GM12801 (cell line): ENCODE results near the gene ADGRL3.

ENCODE experiments used
- TF ChIP-seq, protein P1 (sequence below): IDR thresholded peaks from one replicate; pipeline ENCODE4 v1.5.1; 2011; ENCODE audit warnings: control low read depth; ENCODE audit not compliant: insufficient read length; ENCODE audit errors: extremely low read depth

Gene ADGRL3

GRCh38 chr4:61445374-61446063 is 245.4 kb downstream of the ADGRL3 start:
- TF ChIP-seq, protein P1, sequence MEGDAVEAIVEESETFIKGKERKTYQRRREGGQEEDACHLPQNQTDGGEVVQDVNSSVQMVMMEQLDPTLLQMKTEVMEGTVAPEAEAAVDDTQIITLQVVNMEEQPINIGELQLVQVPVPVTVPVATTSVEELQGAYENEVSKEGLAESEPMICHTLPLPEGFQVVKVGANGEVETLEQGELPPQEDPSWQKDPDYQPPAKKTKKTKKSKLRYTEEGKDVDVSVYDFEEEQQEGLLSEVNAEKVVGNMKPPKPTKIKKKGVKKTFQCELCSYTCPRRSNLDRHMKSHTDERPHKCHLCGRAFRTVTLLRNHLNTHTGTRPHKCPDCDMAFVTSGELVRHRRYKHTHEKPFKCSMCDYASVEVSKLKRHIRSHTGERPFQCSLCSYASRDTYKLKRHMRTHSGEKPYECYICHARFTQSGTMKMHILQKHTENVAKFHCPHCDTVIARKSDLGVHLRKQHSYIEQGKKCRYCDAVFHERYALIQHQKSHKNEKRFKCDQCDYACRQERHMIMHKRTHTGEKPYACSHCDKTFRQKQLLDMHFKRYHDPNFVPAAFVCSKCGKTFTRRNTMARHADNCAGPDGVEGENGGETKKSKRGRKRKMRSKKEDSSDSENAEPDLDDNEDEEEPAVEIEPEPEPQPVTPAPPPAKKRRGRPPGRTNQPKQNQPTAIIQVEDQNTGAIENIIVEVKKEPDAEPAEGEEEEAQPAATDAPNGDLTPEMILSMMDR = no peak

- TF ChIP-seq, protein P1 = no peak
Measured at GRCh38 chr4:61446941-61447340, 246.8 kb downstream of the ADGRL3 start.

DNA sequence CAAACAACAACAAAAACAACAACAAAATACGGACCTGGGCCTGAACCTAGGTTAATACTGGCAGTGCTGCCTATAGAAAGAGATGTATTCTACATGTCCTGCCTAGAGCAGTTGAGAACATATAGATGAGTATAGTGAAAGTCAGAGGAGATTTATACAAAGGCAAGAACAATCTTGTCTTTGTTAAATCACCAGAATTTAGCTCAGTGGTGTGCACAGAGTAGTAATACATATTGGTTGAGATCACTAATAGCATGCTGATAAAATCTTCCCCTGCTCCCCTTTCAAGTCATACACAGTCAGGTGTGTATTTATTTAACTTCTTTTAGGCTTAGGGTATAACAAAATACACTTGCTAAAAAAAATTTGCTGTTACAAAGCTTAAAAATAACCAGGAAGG is 247.8 kb downstream of the ADGRL3 start:
- TF ChIP-seq, protein P1 = no peak

DNA sequence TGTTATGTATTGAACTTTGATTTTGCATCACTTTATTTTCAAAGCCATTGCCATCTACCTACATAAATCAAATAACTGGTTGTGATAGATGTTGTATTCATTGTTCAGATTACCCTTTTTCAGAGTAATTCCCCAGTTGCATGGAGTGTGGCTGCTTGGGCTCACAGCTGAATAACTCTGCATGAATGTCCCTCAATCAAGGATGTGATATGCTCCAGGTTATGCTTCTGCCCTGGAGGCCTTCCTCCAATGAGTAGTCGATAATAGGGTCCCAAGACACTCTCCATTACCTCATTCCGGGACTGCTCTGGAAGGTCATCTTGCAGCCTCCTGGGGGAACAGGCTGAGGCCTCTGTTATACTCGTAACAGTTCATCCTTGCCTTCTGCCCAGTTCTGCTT is 251.8 kb downstream of the ADGRL3 start:
- TF ChIP-seq, protein P1 = no peak

- TF ChIP-seq, protein P1 = no peak
Measured at GRCh38 chr4:61461956-61462355, 261.8 kb downstream of the ADGRL3 start.

DNA sequence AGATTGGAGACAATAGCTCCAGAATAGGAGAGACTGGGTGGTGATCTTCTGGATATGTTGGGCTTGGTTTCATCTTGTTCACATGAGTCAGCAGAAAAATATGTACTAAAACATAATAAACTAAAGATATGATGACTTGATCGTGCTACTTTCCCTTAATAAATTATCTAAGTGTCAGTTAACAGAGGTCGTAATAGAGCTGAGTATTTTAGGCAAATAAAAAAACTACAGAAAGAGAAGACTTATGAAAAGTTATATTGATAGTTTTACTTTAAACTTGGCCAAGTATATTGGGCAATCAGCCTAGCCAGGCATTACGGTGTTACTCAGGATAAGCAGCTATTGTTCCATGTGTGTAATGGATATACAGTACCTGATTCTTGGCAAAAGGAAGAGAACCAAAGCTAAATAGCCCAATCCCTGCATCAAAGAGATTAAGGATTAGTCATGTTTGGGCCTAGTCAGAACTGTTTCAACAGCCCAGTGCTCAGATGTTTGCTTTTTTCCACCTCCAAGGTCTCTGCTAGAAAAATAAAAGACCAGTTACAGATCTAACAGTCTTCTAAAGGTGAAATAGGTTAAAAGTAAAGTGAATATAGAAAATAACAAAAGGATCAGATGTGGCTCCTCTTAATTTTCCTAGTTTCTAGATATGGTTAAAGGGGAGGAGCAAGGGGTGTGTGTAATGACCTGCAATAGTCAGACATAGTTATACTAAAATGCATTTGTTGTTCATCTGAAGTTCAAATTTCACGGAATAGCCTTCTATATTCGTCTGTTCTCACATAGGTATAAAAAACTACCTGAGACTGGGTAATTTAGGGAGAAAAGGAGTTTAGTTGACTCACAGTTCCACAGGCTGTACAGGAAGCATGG is 262.6 kb downstream of the ADGRL3 start:
- TF ChIP-seq, protein P1 = no peak

DNA sequence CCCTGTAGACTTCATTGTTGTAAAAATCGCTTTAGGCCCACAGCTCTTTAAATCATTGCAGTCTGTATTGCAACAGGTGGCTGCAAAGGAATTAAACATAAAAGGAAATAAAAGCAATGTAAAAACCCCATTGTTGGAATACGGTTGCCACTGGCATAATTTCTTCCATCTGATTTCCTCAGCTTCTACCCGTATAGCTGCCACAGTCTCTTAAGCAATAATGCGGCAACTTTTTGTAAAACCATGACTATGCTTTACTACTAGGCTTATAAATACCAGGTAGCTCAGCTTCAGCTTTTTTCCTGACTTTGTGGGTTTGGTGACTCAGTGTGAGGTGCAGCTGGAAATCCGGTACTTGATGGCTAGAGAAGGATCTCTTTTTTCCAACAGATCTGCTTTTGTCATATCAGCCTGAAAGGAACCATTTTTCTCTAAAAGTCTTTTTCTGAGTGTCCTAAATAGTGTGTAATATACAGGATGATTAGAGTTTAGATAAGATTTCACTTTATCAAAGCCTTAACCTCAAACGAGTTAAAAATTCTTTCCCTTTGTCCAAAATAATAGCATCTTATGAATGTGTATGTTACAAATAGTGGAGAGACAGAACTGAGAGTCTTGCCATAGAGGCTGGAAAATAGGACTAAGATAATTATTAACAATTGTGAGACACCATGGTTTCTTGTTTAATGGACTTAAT is 268.0 kb downstream of the ADGRL3 start:
- TF ChIP-seq, protein P1 = no peak
